Sigmoid colon (tissue), 4 donors: Measurements from ENCODE around the gene CEP57.

Experiments
- EP300 ChIP-seq, 4 donors: sonication (generic); formaldehyde crosslinking; IDR thresholded peaks; one replicate each; pipeline ENCODE4 v1.6.1; 2017; ENCODE audit warnings: antibody characterized with exemption in 4 of 4
- POLR2A ChIP-seq, 2 donors: fragments of 450-650 bp; IDR thresholded peaks; one replicate each; pipeline ENCODE4 v1.6.1; 2016; ENCODE audit warnings: antibody characterized with exemption in 2 of 2, mild to moderate bottlenecking in 2 of 2, moderate library complexity in 2 of 2
- POLR2AphosphoS5 ChIP-seq, 4 donors: sonication (generic); formaldehyde crosslinking; IDR thresholded peaks; one replicate each; pipeline ENCODE4 v1.6.1; 2017; ENCODE audit warnings: antibody characterized with exemption in 4 of 4
- TF ChIP-seq, protein P1 (sequence below), 4 experiments: fragments of 450-650 bp in 3 of 4; fragments of 200-600 bp in 1 of 4; IDR thresholded peaks; one replicate each; pipeline ENCODE4 v1.5.1; 2016 to 2019; ENCODE audit warnings: antibody characterized with exemption in 4 of 4, mild to moderate bottlenecking in 3 of 4, moderate library complexity in 2 of 4

DNA sequence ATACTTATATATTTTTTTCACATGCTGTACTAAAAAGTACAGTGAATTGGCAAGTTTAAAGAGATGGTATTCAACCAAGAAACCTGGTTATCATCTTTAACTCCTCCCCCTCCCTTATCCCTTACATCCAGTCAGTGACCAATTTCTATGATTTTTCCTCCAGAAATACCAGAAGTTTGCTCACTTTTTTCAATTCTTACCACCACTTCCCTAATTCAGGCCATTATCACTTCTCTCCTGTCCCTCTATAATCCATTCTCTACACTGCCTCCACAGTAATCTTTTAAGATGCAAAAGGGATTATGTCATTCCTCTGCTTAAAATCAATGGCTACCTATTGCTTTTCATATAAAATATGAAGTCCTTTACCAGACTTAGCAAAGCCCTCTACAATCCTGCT lies 62.8 kb downstream of the CEP57 start:
- TF ChIP-seq, protein P1, sequence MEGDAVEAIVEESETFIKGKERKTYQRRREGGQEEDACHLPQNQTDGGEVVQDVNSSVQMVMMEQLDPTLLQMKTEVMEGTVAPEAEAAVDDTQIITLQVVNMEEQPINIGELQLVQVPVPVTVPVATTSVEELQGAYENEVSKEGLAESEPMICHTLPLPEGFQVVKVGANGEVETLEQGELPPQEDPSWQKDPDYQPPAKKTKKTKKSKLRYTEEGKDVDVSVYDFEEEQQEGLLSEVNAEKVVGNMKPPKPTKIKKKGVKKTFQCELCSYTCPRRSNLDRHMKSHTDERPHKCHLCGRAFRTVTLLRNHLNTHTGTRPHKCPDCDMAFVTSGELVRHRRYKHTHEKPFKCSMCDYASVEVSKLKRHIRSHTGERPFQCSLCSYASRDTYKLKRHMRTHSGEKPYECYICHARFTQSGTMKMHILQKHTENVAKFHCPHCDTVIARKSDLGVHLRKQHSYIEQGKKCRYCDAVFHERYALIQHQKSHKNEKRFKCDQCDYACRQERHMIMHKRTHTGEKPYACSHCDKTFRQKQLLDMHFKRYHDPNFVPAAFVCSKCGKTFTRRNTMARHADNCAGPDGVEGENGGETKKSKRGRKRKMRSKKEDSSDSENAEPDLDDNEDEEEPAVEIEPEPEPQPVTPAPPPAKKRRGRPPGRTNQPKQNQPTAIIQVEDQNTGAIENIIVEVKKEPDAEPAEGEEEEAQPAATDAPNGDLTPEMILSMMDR (IDR thresholded peaks at IDR 0.05), result no peak
- no peak for TF ChIP-seq POLR2A (IDR thresholded peaks at IDR 0.05)
- no peak for TF ChIP-seq POLR2AphosphoS5 (IDR thresholded peaks at IDR 0.05)
- no peak for TF ChIP-seq EP300 (IDR thresholded peaks at IDR 0.05)
